Measurements from ENCODE around the gene PLEKHH1.

- TF ChIP-seq CTCF (IDR thresholded peaks at IDR 0.05), result no peak
- TF ChIP-seq ZFX (IDR thresholded peaks at IDR 0.05; ENCODE audit: borderline replicate concordance), result no peak
These were observed 105.6 kb downstream of the PLEKHH1 start for GRCh38 chr14:67638642-67639041.
